ENCODE results near the gene PDCD7.
"Not testable (repeated sequence)": the region's sequence is repeated elsewhere in the genome, so short reads cannot be mapped to it uniquely, and the experiment has no call there.

Gene PDCD7

GRCh38 chr15:65076486-65077290 is 56.9 kb downstream of the PDCD7 start, which contains the start of gene KBTBD13:
Gene KBTBD13 (plus strand): TSS chr15:65076746. CDS start chr15:65076816, 70 bp downstream.
- DNase-seq (ENCODE audit: insufficient read length, low spot score) (no peak), FAIRE-seq (no peak)
- TF ChIP-seq PAX5 (IDR thresholded peaks at IDR 0.05; ENCODE audit: insufficient read depth, low read length, severe bottlenecking) (no peak), POLR2A (IDR thresholded peaks at IDR 0.05; ENCODE audit: low read depth, low read length) (no peak), POU2F2 (IDR thresholded peaks at IDR 0.05; ENCODE audit: low read depth, low read length) (no peak), POLR2AphosphoS5 (IDR thresholded peaks at IDR 0.05; ENCODE audit: low read depth, low read length) (no peak), SPI1 (IDR thresholded peaks at IDR 0.05; ENCODE audit: low read depth, low read length) (no peak), TAF1 (IDR thresholded peaks at IDR 0.05; ENCODE audit: low read depth, low read length) (no peak)

- DNase-seq (ENCODE audit: insufficient read length, low spot score); FAIRE-seq: not testable (repeated sequence)
Measured at GRCh38 chr15:65075607-65076395, 57.8 kb downstream of the PDCD7 start.

- not testable (repeated sequence) for FAIRE-seq; DNase-seq (ENCODE audit: insufficient read length, low spot score)
Measured at GRCh38 chr15:65074946-65075345, 58.7 kb downstream of the PDCD7 start.

- DNase-seq (ENCODE audit: insufficient read length, low spot score): no peak
- no peak for TF ChIP-seq POLR2AphosphoS5 (IDR thresholded peaks at IDR 0.05; ENCODE audit: low read depth, low read length)
- no peak for TF ChIP-seq SPI1 (IDR thresholded peaks at IDR 0.05; ENCODE audit: low read depth, low read length)
- no peak for TF ChIP-seq POLR2A (IDR thresholded peaks at IDR 0.05; ENCODE audit: low read depth, low read length)
- TF ChIP-seq POU2F2 (IDR thresholded peaks at IDR 0.05; ENCODE audit: low read depth, low read length): no peak
- no peak for TF ChIP-seq TAF1 (IDR thresholded peaks at IDR 0.05; ENCODE audit: low read depth, low read length)
- TF ChIP-seq PAX5 (IDR thresholded peaks at IDR 0.05; ENCODE audit: insufficient read depth, low read length, severe bottlenecking): no peak
- FAIRE-seq: no peak
Measured at GRCh38 chr15:65072617-65073016, 61.0 kb downstream of the PDCD7 start.

GRCh38 chr15:65072027-65072426 is 61.6 kb downstream of the PDCD7 start:
- no peak for TF ChIP-seq POLR2A (IDR thresholded peaks at IDR 0.05; ENCODE audit: low read depth, low read length)
- TF ChIP-seq POU2F2 (IDR thresholded peaks at IDR 0.05; ENCODE audit: low read depth, low read length): no peak
- TF ChIP-seq PAX5 (IDR thresholded peaks at IDR 0.05; ENCODE audit: insufficient read depth, low read length, severe bottlenecking): no peak
- no peak for TF ChIP-seq POLR2AphosphoS5 (IDR thresholded peaks at IDR 0.05; ENCODE audit: low read depth, low read length)
- no peak for TF ChIP-seq SPI1 (IDR thresholded peaks at IDR 0.05; ENCODE audit: low read depth, low read length)
- TF ChIP-seq TAF1 (IDR thresholded peaks at IDR 0.05; ENCODE audit: low read depth, low read length): no peak
- DNase-seq (ENCODE audit: insufficient read length, low spot score) (no peak), FAIRE-seq (no peak)

- DNase-seq (ENCODE audit: insufficient read length, low spot score) (no peak), FAIRE-seq (no peak)
- TF ChIP-seq SPI1 (IDR thresholded peaks at IDR 0.05; ENCODE audit: low read depth, low read length) (no peak), PAX5 (IDR thresholded peaks at IDR 0.05; ENCODE audit: insufficient read depth, low read length, severe bottlenecking) (no peak), TAF1 (IDR thresholded peaks at IDR 0.05; ENCODE audit: low read depth, low read length) (no peak), POLR2AphosphoS5 (IDR thresholded peaks at IDR 0.05; ENCODE audit: low read depth, low read length) (no peak), POLR2A (IDR thresholded peaks at IDR 0.05; ENCODE audit: low read depth, low read length) (no peak), POU2F2 (IDR thresholded peaks at IDR 0.05; ENCODE audit: low read depth, low read length) (no peak)
Measured at GRCh38 chr15:65071381-65071811, 62.2 kb downstream of the PDCD7 start.

- DNase-seq (ENCODE audit: insufficient read length, low spot score): no peak
- FAIRE-seq: no peak
- TF ChIP-seq POU2F2 (IDR thresholded peaks at IDR 0.05; ENCODE audit: low read depth, low read length) (no peak), POLR2A (IDR thresholded peaks at IDR 0.05; ENCODE audit: low read depth, low read length) (no peak), PAX5 (IDR thresholded peaks at IDR 0.05; ENCODE audit: insufficient read depth, low read length, severe bottlenecking) (no peak)
Measured at GRCh38 chr15:65069779-65070546, 63.6 kb downstream of the PDCD7 start.

- DNase-seq (ENCODE audit: insufficient read length, low spot score): no peak
- no peak for TF ChIP-seq POLR2A (IDR thresholded peaks at IDR 0.05; ENCODE audit: low read depth, low read length)
- TF ChIP-seq POU2F2 (IDR thresholded peaks at IDR 0.05; ENCODE audit: low read depth, low read length): no peak
- TF ChIP-seq PAX5 (IDR thresholded peaks at IDR 0.05; ENCODE audit: insufficient read depth, low read length, severe bottlenecking): no peak
- TF ChIP-seq POLR2AphosphoS5 (IDR thresholded peaks at IDR 0.05; ENCODE audit: low read depth, low read length): no peak
- no peak for TF ChIP-seq SPI1 (IDR thresholded peaks at IDR 0.05; ENCODE audit: low read depth, low read length)
- no peak for TF ChIP-seq TAF1 (IDR thresholded peaks at IDR 0.05; ENCODE audit: low read depth, low read length)
- no peak for FAIRE-seq
Measured at GRCh38 chr15:65069179-65069578, 64.4 kb downstream of the PDCD7 start.

- FAIRE-seq (no peak), DNase-seq (ENCODE audit: insufficient read length, low spot score) (no peak)
- TF ChIP-seq TAF1 (IDR thresholded peaks at IDR 0.05; ENCODE audit: low read depth, low read length): no peak
- no peak for TF ChIP-seq POU2F2 (IDR thresholded peaks at IDR 0.05; ENCODE audit: low read depth, low read length)
- no peak for TF ChIP-seq POLR2A (IDR thresholded peaks at IDR 0.05; ENCODE audit: low read depth, low read length)
- no peak for TF ChIP-seq POLR2AphosphoS5 (IDR thresholded peaks at IDR 0.05; ENCODE audit: low read depth, low read length)
- TF ChIP-seq SPI1 (IDR thresholded peaks at IDR 0.05; ENCODE audit: low read depth, low read length): no peak
- no peak for TF ChIP-seq PAX5 (IDR thresholded peaks at IDR 0.05; ENCODE audit: insufficient read depth, low read length, severe bottlenecking)
Measured at GRCh38 chr15:65068403-65068788, 65.2 kb downstream of the PDCD7 start.

All from GM12891 (cell line).